NAMALWA (cell line): ENCODE data around the gene USB1.

Experiments
- DNase-seq: peaks from one replicate; pipeline ENCODE4 v3.0.0-alpha.2; 2015; ENCODE audit warnings: low spot score

The USB1 gene

GRCh38 chr16:58019866-58020538 is 18.8 kb downstream of the USB1 start:
- no peak for DNase-seq

DNA sequence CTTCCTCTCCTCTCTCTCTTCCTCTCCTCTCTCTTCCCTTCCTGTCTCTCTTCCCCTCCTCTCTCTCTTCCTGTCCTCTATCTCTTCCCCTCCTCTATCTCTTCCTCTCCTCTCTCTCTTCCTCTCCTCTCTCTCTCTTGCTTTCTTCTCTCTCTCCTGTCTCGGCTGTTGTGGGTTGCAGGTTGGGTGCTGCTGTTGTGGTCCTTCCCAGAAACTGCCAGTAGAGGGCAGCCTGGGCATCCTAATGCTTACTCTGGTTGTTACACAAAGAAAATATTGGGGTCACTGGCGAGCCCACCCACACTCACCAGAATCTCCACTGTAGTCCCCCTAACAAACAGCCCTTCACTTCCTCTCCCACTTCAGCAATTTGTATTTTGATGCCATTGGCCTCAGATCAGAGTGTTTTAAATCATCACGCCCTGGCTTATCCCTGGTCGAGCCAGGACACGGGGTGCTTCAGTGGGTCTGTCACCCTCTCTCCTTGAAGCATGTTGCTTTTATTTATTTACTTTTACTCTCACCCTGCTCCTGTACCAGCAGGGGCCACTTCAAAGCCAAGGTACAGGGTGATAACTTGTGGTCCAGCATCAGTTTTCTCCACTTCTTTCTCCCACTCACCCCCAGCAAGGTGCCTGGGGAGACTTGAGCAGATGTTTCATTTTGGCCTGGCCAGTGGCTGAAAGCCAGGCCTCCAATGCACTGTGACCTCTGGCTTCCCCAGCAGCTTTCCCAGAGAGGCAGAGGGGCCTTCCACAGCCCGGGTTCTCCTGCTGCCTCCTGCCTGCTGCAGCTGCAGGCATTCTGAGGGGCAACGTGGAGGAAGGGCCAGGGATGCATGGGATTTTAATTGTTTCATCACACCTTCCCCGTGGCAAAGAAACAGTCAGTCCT is 19.7 kb downstream of the USB1 start:
- peak; percentile 83 for DNase-seq

DNA sequence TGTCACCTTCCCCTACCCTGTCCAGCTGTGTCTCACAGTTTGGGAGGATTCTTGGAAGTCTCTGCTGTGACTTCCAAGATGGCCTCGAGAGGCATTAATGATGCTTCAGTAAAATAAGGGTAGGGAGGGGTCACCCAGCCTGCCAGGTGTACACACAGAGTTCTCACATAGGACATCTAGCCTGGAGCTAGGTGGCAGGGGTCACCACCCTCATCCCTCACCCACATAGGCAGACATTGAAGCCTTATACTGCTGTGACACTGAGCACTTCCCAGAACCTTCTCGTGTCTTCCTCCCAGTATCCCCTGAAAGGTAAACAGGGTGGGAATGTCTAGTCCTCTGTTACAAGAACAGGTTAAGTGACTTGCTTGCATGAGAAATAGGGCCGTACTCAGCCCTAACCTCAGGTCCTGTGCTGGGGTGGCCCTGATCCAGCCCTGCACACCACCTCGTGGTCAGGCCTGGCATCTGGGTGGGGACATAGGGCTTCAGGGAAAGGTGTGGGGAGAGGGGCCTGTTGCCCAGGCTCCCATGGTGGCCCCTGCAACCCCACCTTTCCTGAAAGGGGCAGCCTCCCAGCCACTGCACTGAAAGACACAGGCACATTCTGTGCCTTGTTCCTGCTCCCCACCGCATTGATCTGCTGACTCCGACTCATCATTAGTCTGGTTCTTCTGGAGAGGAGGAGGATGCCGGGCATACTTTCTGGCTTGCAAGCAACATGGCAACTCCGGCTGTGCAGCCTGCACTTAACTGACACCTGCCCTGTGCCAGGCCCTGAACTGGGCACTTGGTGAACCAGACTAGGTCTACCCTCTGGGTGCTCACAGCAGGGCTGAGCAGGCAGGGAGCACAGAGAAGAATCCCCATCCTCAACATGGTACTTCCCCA is 20.7 kb downstream of the USB1 start:
- DNase-seq: no peak

DNA sequence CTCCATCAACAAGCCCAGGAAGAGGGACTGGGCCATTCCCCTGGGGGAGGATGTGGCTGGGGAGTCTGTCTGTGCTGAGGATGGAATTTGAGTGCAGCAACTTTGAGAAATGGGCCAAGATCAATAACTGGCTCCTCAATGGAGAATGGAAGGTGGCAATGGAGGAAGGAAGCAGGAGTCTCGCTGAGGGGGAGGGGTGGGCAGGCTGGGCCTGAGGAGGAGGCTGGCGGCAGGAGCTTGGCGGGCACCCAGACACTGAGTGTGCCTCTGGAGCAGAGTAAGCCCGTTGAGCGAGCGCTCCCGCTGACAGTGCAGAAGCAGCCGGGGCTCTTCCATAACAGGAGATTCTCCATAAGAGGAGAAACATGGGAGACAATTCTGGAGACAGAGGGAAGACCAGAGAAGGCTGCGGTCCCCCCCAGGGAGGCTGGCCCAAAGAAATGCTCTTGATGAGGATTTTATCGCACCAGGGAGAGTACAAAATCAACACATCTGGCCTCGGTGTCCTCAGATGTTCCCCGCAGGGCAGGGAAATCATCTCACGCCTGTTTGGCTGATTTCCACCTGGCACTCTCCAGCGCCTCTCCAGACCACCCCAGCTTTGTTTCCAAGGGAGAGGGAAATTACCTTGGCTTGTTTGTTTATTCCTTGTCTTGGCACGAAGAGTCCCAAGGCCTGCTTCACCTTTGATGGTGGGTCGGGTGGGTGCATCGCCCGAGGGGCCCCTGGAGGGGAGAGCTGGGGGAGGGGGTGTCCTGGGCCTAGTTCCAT is 21.6 kb downstream of the USB1 start:
- DNase-seq: no peak

DNA sequence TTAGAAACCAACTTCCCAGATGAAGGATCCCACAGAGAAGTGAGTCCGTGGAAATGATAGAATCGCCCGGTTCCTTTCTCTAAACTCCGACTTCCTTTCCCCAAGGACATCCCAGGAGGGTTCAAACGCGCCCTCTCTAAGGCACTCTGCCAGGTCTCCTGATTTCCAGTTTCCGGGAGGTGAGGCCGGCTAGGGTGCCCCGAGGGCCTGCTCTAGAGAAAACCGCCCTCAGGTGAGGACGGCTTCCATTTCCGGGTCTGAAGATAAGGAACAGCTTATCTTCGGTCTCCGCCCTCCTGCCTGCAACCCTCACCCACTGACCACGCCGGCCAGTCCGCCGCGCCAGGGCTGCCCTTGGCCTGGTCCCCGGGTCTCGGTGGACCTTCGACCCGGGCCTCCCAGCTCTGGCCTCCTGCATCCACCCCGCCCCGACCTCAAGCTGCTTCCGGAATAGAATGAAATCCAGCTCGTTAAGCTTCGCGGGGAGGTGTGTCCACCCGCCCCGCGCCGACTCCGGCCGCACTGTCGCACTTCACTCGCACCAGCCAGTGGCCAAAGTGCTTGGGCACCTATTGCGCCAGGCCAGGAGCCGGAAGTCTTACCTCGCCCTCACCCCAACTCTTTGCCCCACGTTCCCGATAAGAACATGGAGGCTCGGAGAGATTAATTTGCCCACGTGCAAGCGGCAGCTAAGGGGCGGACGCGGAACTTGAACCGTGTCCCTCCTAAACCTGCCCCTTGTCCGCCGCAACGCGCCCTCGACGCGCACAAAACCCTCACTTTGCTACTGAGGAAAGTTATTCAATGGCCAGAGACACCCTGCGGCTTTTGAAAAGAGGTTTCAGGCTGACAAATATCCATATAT is 23.5 kb downstream of the USB1 start:
- no peak for DNase-seq

GRCh38 chr16:58025351-58026138 is 24.3 kb downstream of the USB1 start, which contains the start of gene MMP15:
TSS of gene MMP15 (plus strand) at chr16:58025754. CDS start at chr16:58026351, 597 bp downstream.
- DNase-seq: peak; percentile 31

DNA sequence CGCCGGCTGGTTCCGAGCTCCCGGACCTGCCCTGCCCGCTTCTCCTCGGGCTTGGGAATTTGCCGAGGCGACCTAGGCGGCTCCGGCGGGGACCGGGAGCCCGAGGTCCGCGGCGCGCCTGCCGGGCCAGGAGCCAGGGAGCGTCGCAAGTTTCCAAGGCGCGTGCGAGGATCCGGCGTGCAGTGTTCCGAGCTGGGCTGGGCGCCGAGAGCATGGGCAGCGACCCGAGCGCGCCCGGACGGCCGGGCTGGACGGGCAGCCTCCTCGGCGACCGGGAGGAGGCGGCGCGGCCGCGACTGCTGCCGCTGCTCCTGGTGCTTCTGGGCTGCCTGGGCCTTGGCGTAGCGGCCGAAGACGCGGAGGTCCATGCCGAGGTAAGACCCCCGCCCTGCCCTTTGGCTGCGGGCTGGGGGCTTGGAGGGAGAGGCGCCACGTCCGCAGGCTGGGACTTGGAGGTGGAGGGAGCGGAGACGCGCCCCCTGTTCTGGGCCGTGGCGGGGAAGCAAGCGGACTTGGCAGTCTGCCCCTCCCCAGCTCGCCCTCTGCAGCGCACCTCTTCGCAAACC is 25.0 kb downstream of the USB1 start:
- no peak for DNase-seq

DNA sequence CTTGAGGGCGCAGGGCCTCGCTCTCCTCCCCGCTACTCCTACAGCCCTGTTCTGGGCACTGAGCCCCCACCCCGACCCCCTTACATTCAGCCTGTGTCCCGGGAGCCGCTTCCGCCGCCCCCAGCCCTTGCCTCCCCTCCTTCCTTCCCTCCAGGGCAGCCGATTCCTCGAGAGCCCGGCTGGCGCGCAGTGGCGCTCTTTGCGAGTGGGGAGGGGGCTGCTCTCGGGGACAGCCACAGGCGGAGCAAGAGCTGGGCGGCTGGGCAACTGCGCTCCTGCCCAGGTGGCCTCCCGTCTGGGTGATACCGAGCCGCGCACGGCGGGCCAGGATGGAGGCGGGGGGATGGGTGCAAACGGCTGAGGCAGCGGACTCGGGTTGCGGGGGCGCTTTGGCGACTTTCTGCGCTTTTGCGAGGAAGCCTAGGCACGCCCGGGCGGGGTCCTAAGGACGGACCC is 25.5 kb downstream of the USB1 start:
- DNase-seq: no peak

GRCh38 chr16:58027161-58027915 is 26.1 kb downstream of the USB1 start:
- no peak for DNase-seq

GRCh38 chr16:58027916-58028455 is 26.8 kb downstream of the USB1 start:
- no peak for DNase-seq

DNA sequence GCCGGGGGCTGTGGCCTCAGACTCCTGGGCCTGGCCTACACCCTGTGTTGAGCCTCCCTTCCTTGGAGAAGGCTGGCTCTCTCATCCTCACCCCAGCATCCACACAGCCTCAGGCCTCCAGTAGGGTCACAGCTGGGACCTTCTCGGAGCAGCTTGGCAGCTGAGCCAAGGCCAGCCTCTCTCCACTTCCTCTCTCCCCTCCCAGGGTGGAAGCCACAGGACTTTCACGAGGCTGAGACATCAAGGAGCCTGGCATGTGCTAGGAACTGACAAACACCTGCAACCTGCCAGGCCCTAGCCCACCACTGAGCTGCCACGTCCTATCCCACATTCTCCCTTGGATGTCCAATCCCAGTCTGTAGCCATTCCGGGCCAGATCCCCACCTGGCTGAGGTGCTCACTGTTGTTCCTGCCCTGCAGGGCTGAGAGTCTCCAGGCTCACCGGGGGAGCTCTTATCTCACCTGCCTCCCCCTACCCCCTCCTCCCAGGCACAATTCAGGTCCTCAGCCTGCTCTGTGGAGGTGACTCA is 27.4 kb downstream of the USB1 start:
- no peak for DNase-seq

DNA sequence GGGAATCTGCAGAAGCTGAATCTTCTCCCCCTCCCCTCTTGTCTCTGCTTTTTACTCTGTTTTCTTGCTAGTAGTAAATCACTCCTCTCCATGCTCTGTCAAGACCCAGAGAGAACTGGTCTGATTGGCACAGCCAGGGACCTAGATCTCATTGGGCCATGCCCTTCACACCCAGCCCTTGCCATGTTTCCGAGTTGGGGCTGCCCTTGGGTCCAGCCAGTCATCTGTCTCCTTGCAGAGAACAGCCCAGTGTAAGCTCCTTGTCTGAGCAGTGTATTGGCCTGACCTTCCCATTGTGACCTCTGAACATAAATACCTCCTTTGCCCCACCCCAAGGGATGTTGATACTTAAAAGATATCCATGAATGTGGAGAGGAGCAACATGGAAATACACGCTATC is 28.2 kb downstream of the USB1 start:
- DNase-seq: no peak

DNA sequence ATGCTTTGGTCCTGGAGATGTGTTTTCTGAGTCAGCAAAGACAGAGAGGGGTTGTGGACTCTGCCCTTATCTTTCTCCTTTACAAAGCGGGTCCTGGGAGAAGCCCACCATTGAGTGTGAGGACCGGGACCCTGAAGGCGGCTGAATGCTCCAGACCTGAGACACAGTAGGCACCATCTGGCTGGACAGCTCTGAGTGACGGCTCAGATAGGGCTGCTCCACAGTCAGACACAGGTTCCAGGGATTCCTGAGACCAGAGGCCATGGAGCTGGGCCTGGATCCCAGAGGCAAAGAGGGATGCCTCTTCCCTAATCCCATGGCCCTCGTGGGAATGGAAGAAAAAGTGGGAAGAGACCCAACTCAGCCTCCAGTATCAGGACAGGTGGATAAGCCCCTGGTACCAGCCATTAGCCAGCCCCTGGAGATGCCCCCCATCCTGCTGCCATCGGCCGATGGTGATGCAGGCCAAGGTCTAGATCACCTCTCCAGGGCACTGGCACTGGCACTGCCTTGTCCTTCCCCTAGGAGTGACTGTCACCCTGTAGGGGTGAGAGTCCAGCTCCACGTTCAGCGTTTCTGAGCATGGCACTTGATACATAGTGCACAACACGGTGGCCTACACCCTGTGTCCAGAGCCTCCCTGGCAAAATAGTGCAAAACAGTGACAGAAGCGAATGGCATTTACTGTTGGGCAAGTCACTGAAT is 29.1 kb downstream of the USB1 start:
- DNase-seq: no peak

GRCh38 chr16:58031016-58031800 is 30.0 kb downstream of the USB1 start:
- no peak for DNase-seq

- DNase-seq: no peak
Observed at GRCh38 chr16:58032710-58033293, 31.6 kb downstream of the USB1 start.

GRCh38 chr16:58034128-58034685 is 33.0 kb downstream of the USB1 start:
- peak; percentile 21 for DNase-seq
